ENCODE data around the gene TENM4.

GRCh38 chr11:78978831-78979230, 462.0 kb downstream of the TENM4 start:
- TF ChIP-seq KAT2A (conservative IDR thresholded peaks at IDR 0.05; ENCODE audit: control insufficient read depth, low read depth, low read length) (no peak), CTCF (IDR thresholded peaks at IDR 0.05 in 2 of 3, conservative IDR thresholded peaks at IDR 0.05 in 1 of 3; ENCODE audit: control insufficient read depth in 2 of 3, extremely low read depth in 1 of 3, insufficient read depth in 1 of 3, low read depth in 3 of 3, low read length in 3 of 3) (no peak), NFYB (IDR thresholded peaks at IDR 0.05; ENCODE audit: insufficient read depth, low read depth, low read length) (no peak)
